ENCODE results near the gene TMUB1. TPM values are rescaled to one million over a fixed set of nuclear protein-coding genes. Genes with fewer than 3 reads are reported as not detected.

Gene TMUB1
- total RNA-seq, 1 experiment from 2014 or later = 45.4 TPM

- Mint-ChIP-seq H3K9me3 (no peaks in the 10 kb centered on the region; a peak in 2 of 5 replicates), H3K4me1 (peaks cover 28 to 34% of the 10 kb centered on the region in 2 experiments), H3K36me3 (ENCODE audit: insufficient read depth in 1 of 3, low read depth in 3 of 3) (peaks cover 28 to 50% (median 45%) of the 10 kb centered on the region in 3 experiments; a peak in 6 of 7 replicates), H3K27ac (no peak overlapping the region), H3K4me3 (no peak overlapping the region), H3K27me3 (ENCODE audit: low read depth) (no peaks in the 10 kb centered on the region)
- no peak overlapping the region for H4K91ac ChIP-seq (ENCODE audit: insufficient read length, low read depth, low read length)
- no peak overlapping the region for H3K14ac ChIP-seq (ENCODE audit: insufficient read depth, low read length)
- H2BK12ac ChIP-seq (ENCODE audit: insufficient read length, low read depth, low read length) = no peak overlapping the region
- no peak overlapping the region for H4K5ac ChIP-seq (ENCODE audit: insufficient read length, low read depth, low read length)
- no peaks in the 10 kb centered on the region for H3K27me3 ChIP-seq (ENCODE audit: insufficient read depth, low read length)
- H3T11ph ChIP-seq (ENCODE audit: low read length) = no peak overlapping the region
- H3K4me1 ChIP-seq (ENCODE audit: insufficient read depth, low read length) = peaks cover 5% of the 10 kb centered on the region; the same call in 1 of the 2 replicates
- no peak overlapping the region for H2BK5ac ChIP-seq (ENCODE audit: insufficient read length, low read length)
- no peak overlapping the region for H2BK120ac ChIP-seq (ENCODE audit: low read depth, low read length, poor library complexity, severe bottlenecking)
- H4K8ac ChIP-seq (replicated peaks; ENCODE audit: insufficient read length, low read depth, low read length) = no peak overlapping the region
- no peak overlapping the region for H3K4me2 ChIP-seq (ENCODE audit: insufficient read depth, insufficient read length, low read length)
- no peak overlapping the region for H2AK5ac ChIP-seq (ENCODE audit: insufficient read length, low read length)
- H3K23me2 ChIP-seq (ENCODE audit: insufficient read length, low read depth, low read length, poor library complexity, severe bottlenecking) = peaks cover 19% of the 10 kb centered on the region
- no peak overlapping the region for H2BK20ac ChIP-seq (ENCODE audit: low read depth, low read length, poor library complexity, severe bottlenecking)
- no peaks in the 10 kb centered on the region for H3K79me1 ChIP-seq (ENCODE audit: insufficient read depth, low read depth, low read length, poor library complexity, severe bottlenecking)
- no peak for DNase-seq
- H3K4ac ChIP-seq (ENCODE audit: low read depth, low read length) = no peak overlapping the region
- H3K79me2 ChIP-seq (ENCODE audit: insufficient read depth, low read length) = no peaks in the 10 kb centered on the region
- no peak overlapping the region for H3K23ac ChIP-seq (ENCODE audit: insufficient read length, low read depth, low read length)
- H3K9me3 ChIP-seq (ENCODE audit: control insufficient read depth, low read depth, low read length) = no peaks in the 10 kb centered on the region
- H2AFZ ChIP-seq (ENCODE audit: low read length) = no peak overlapping the region
- TF ChIP-seq CTCF (conservative IDR thresholded peaks at IDR 0.05) = no peak
- WGBS (ENCODE audit: extremely low coverage, insufficient read length, low lambda C conversion rate) = no CpG with 5 or more reads among the region's 6 CpGs
- no peak overlapping the region for H3K27ac ChIP-seq (ENCODE audit: insufficient read length, low read depth, low read length)
- no peak overlapping the region for H3K18ac ChIP-seq (ENCODE audit: insufficient read length, low read depth, low read length)
- H3K56ac ChIP-seq (ENCODE audit: insufficient read length, low read depth, low read length) = no peak overlapping the region
- H2BK15ac ChIP-seq (ENCODE audit: low read depth, low read length) = no peak overlapping the region
- H3K9ac ChIP-seq (ENCODE audit: extremely low read depth, insufficient read length, low read length) = no peak overlapping the region
- no peaks in the 10 kb centered on the region for H4K20me1 ChIP-seq (ENCODE audit: control insufficient read depth, insufficient read depth, insufficient read length)
These were observed 18.3 kb downstream of the TMUB1 start for GRCh38 chr7:151064993-151065392.

Data from H9 (cell line).